IMR-90 (cell line): ENCODE data around the gene PJA1. TPM values are rescaled to one million over a fixed set of nuclear protein-coding genes. Genes with fewer than 3 reads are reported as not detected.

Experiments
- ATAC-seq: fragments of 200-7000 bp; cut with Tn5 transposase; 2 replicates; pipeline ENCODE4 v1.9.1; 2020; ENCODE audit warnings: low read depth, mild to moderate bottlenecking, moderate library complexity
- BruUV-seq: library from RNA; stranded (reverse); fragments of 400-500 nt; replicated peaks from 2 replicates; lab custom pipeline; 2021; lab: Mats Ljungman, UMichigan
- CTCF ChIA-PET: fragments of 300-600 bp; formaldehyde crosslinking; extraction: SDS; loops from one replicate; lab custom pipeline; 2021; ENCODE audit warnings: antibody characterized with exemption; lab: Yijun Ruan, JAX
- POLR2A ChIA-PET: fragments of 300-600 bp; sonication (Branson Sonifier 250); formaldehyde crosslinking; loops from one replicate; lab custom pipeline; 2022; ENCODE audit warnings: antibody characterized with exemption; ENCODE audit not compliant: unreplicated experiment; lab: Charles Lee
- DNase-seq: peaks from one replicate; pipeline ENCODE4 v3.0.0; 2013
- H2AFZ ChIP-seq: replicated peaks from 2 replicates; pipeline ENCODE3; 2013; ENCODE audit warnings: low read length, mild to moderate bottlenecking; ENCODE audit not compliant: poor library complexity
- H2AK5ac ChIP-seq: 2 replicates; pipeline ENCODE4 v1.6.1; 2013; ENCODE audit warnings: low read depth, low read length, inconsistent platforms
- H2AK9ac ChIP-seq: replicated peaks from 2 replicates; pipeline ENCODE3; 2013; ENCODE audit warnings: mild to moderate bottlenecking, low read depth, low read length, moderate library complexity; ENCODE audit not compliant: poor library complexity
- H2BK120ac ChIP-seq: 2 replicates; pipeline ENCODE4 v1.6.1; 2013; ENCODE audit warnings: low read depth, low read length, inconsistent platforms
- H2BK15ac ChIP-seq: 3 replicates; pipeline ENCODE4 v1.6.1; 2013; ENCODE audit warnings: low read depth, low read length, inconsistent platforms
- H2BK20ac ChIP-seq: 2 replicates; pipeline ENCODE4 v1.6.1; 2013; ENCODE audit warnings: low read depth, mild to moderate bottlenecking, inconsistent platforms, low read length, moderate library complexity
- H2BK5ac ChIP-seq: 2 replicates; pipeline ENCODE4 v1.6.1; 2013; ENCODE audit warnings: mild to moderate bottlenecking, low read depth, low read length, inconsistent platforms; ENCODE audit not compliant: poor library complexity, severe bottlenecking
- H3K14ac ChIP-seq: replicated peaks from 2 replicates; pipeline ENCODE4 v1.6.1; 2013; ENCODE audit warnings: low read depth, low read length, inconsistent platforms
- H3K18ac ChIP-seq: 2 replicates; pipeline ENCODE4 v1.6.1; 2013; ENCODE audit warnings: low read depth, low read length, control low read depth
- H3K23ac ChIP-seq: 2 replicates; pipeline ENCODE4 v1.6.1; 2013; ENCODE audit warnings: low read depth, low read length, inconsistent platforms
- H3K27ac ChIP-seq: 2 replicates; pipeline ENCODE4 v1.5.1; 2013; ENCODE audit warnings: mild to moderate bottlenecking, control low read depth, low read length; ENCODE audit not compliant: insufficient read depth
- H3K27me3 ChIP-seq: 2 replicates; pipeline ENCODE4 v1.6.1; 2013; ENCODE audit warnings: low read length; ENCODE audit not compliant: control insufficient read depth, insufficient read depth
- H3K36me3 ChIP-seq: 2 replicates; pipeline ENCODE4 v1.6.1; 2013; ENCODE audit warnings: low read length, mixed read lengths; ENCODE audit not compliant: control insufficient read depth, insufficient read depth
- H3K4ac ChIP-seq: 2 replicates; pipeline ENCODE4 v1.6.1; 2013; ENCODE audit warnings: low read depth, low read length, inconsistent platforms
- H3K4me1 ChIP-seq: 2 replicates; pipeline ENCODE4 v1.6.1; 2013; ENCODE audit warnings: low read length, mixed read lengths; ENCODE audit not compliant: control insufficient read depth, insufficient read depth
- H3K4me2 ChIP-seq: 2 replicates; pipeline ENCODE4 v1.6.1; 2013; ENCODE audit warnings: low read depth, mild to moderate bottlenecking, control low read depth, low read length, moderate library complexity
- H3K4me3 ChIP-seq: 2 replicates; pipeline ENCODE4 v1.5.1; 2013; ENCODE audit warnings: low read depth, mild to moderate bottlenecking, control low read depth, low read length, moderate library complexity; ENCODE audit not compliant: insufficient read depth
- H3K56ac ChIP-seq: 2 replicates; pipeline ENCODE4 v1.6.1; 2013; ENCODE audit warnings: low read length, inconsistent platforms; ENCODE audit not compliant: insufficient read depth; ENCODE audit errors: extremely low read depth
- H3K79me1 ChIP-seq, 2 experiments: 2 replicates each; pipeline ENCODE4 v1.6.1; 2013; ENCODE audit warnings: low read length in 2 of 2, inconsistent platforms in 1 of 2, low read depth in 1 of 2
- H3K9ac ChIP-seq: 2 replicates; pipeline ENCODE4 v1.6.1; 2013; ENCODE audit warnings: low read depth, low read length, control low read depth
- H3K9me1 ChIP-seq: 2 replicates; pipeline ENCODE4 v1.6.1; 2013; ENCODE audit warnings: low read length, inconsistent platforms; ENCODE audit not compliant: insufficient read depth
- H3K9me3 ChIP-seq: 2 replicates; pipeline ENCODE4 v1.6.1; 2013; ENCODE audit warnings: low read length; ENCODE audit not compliant: control insufficient read depth, insufficient read depth
- H4K20me1 ChIP-seq: 2 replicates; pipeline ENCODE4 v1.6.1; 2013; ENCODE audit warnings: low read length, inconsistent platforms; ENCODE audit not compliant: insufficient read depth
- H4K5ac ChIP-seq: 2 replicates; pipeline ENCODE4 v1.6.1; 2013; ENCODE audit warnings: mild to moderate bottlenecking, low read depth, low read length, control low read depth
- H4K8ac ChIP-seq, 2 experiments: 2 replicates each; pipeline ENCODE4 v1.6.1; 2013; ENCODE audit warnings: low read depth in 2 of 2, low read length in 2 of 2, control low read depth in 1 of 2, inconsistent platforms in 1 of 2
- H4K91ac ChIP-seq: 2 replicates; pipeline ENCODE4 v1.6.1; 2013; ENCODE audit warnings: low read depth, low read length, inconsistent platforms; ENCODE audit not compliant: insufficient read depth
- CEBPB ChIP-seq: IDR thresholded peaks from 2 replicates; pipeline ENCODE4 v1.6.1; 2012; ENCODE audit warnings: low read depth, low read length, improper control_type of control experiment
- CTCF ChIP-seq: conservative IDR thresholded peaks from 2 replicates; pipeline ENCODE4 v1.5.1; 2012; ENCODE audit warnings: mild to moderate bottlenecking, low read depth, low read length, improper control_type of control experiment
- POLR2A ChIP-seq: IDR thresholded peaks from 2 replicates; pipeline ENCODE4 v1.6.1; 2012; ENCODE audit warnings: mild to moderate bottlenecking, low read depth, low read length
- RFX5 ChIP-seq: IDR thresholded peaks from 2 replicates; pipeline ENCODE4 v1.8.0; 2012; ENCODE audit warnings: low read depth, mild to moderate bottlenecking, low read length, moderate library complexity
- SMC3 ChIP-seq: fragments of 150-350 bp; IDR thresholded peaks from 2 replicates; pipeline ENCODE4 v1.6.1; 2016; ENCODE audit warnings: low read depth, mild to moderate bottlenecking, antibody characterized with exemption, low read length, moderate library complexity
- USF2 ChIP-seq: fragments of 150-350 bp; IDR thresholded peaks from 2 replicates; pipeline ENCODE4 v1.6.1; 2017; ENCODE audit warnings: mild to moderate bottlenecking, antibody characterized with exemption, low read length, low read depth
- WGBS, 2 experiments: methylation state at CpG; one replicate each; pipeline versions ENCODE4 v1.1.5 to v1.1.7; 2013; ENCODE audit warnings: missing lambda C conversion rate in 2 of 2; ENCODE audit not compliant: insufficient read length in 1 of 2; ENCODE audit errors: extremely low coverage in 2 of 2; 5-methylcytosine and 5-hydroxymethylcytosine counted together
- dilution Hi-C: fragments of 300-500 bp; cut with HindIII; formaldehyde crosslinking; loops from one replicate; pipeline ENCODE4 v1.14.3; 2018; ENCODE audit warnings: low sequenced_read_pairs; ENCODE audit not compliant: unreplicated experiment
- in situ Hi-C: fragments of 300-500 bp; cut with MboI; formaldehyde crosslinking; loops from 3 replicates; pipeline ENCODE4 v1.14.3; 2019; ENCODE audit warnings: low sequenced_read_pairs, inconsistent platforms, mixed read lengths
- intact Hi-C: fragments of 100-400 bp; cut with micrococcal nuclease; formaldehyde crosslinking; loops from 2 replicates; pipeline ENCODE4 v1.10.0; 2022
- polyA plus RNA-seq, 3 experiments: library from polyadenylated mRNA; depleted of rRNA; stranded (reverse); fragments of >200 nt; gene quantifications; 2 replicates each; pipeline ENCODE4 v1.2.3, GENCODE V29; 2012; ENCODE audit warnings: low replicate concordance in 1 of 3
- total RNA-seq: library from RNA; depleted of rRNA; stranded (reverse); fragments of >200 nt; gene quantifications from 2 replicates; pipeline ENCODE4 v1.2.3, GENCODE V29; 2012
- TF ChIP-seq, protein P1 (sequence below): fragments of 150-350 bp; IDR thresholded peaks from 2 replicates; pipeline ENCODE4 v1.6.1; 2016; ENCODE audit warnings: low read depth, mild to moderate bottlenecking, low read length, moderate library complexity, borderline replicate concordance

The PJA1 gene
- total and polyA plus RNA-seq, 2 of the 4 experiments (the other 2 are of a cell fraction), result 15.1 to 24.4 TPM

DNA sequence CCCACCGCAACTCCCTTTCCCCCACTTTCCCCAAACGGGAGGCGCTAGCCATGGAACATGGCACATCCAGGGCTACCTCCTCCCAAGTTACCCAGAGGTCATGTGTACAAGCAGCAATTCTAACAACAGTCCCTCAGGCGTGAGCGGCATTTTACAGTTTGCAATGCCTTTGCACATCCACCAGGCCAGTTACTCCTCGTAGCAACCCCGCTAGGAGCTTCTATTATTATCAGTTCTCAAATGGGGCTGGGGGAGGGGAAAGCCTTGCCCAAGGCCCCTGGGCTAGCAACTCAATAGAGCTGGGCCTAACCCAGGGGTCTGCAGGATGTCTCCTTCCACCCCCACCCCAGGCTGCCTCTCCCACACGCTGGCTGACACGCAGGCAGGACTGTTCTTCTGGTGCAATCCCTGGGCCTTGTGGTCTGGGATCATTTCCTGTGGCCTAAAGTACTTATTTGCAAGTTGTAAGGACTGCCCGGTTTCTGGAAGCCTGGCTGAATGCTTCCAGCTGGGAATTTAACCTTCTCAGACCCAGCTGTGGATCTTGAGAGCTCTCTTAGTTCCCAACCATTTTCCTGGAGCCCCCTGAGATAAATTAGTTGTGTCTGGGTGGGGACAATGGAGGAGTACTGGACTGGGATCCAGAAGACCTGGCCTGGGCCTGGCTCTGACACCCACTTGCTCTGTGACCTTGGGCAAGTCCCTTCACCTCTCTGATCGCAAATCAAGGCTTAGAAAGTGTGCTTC, 27.7 kb downstream of the PJA1 start:
- Histone ChIP-seq H2BK120ac (peak overlapping the region; percentile 87), H2BK15ac (peak overlapping the region; percentile 74; the same call in 1 of the 3 replicates), H4K8ac (peak overlapping the region; percentile 97 to 98), H3K14ac (peak overlapping the region; percentile 87), H3K9me3 (no peaks in the 10 kb centered on the region), H2AK9ac (peak overlapping the region; percentile 39), H2AFZ (peak overlapping the region; percentile 84), H4K5ac (peak overlapping the region; percentile 69), H3K23ac (0 out of 2 replicates have a peak overlapping the region, but pooled peaks have one; percentile 73), H3K4me3 (no peak overlapping the region), H3K4me2 (no peak overlapping the region), H3K4me1 (peaks cover 16% of the 10 kb centered on the region), H3K18ac (peak overlapping the region; percentile 38), H3K27me3 (peaks cover 10% of the 10 kb centered on the region; the same call in 1 of the 2 replicates), H3K56ac (no peak overlapping the region; the same call in 1 of the 2 replicates), H2AK5ac (peak overlapping the region; percentile 84), H3K79me1 (no peaks in the 10 kb centered on the region), H3K9me1 (peaks cover 7% of the 10 kb centered on the region), H3K9ac (peak overlapping the region; percentile 5), H2BK20ac (peak overlapping the region; percentile 62; the same call in 1 of the 2 replicates), H2BK5ac (peak overlapping the region; percentile 11), H4K91ac (peak overlapping the region; percentile 92), H4K20me1 (no peaks in the 10 kb centered on the region), H3K27ac (peak overlapping the region; percentile 59; the same call in 1 of the 2 replicates), H3K36me3 (no peaks in the 10 kb centered on the region), H3K4ac (peak overlapping the region; percentile 95)
- ChIA-PET CTCF (no interaction called here), POLR2A (no interaction called here)
- TF ChIP-seq POLR2A (no peak), CTCF (no peak), RFX5 (no peak), CEBPB (peak; percentile 54; the same call in 1 of the 2 replicates), SMC3 (no peak), USF2 (no peak)
- TF ChIP-seq, protein P1, sequence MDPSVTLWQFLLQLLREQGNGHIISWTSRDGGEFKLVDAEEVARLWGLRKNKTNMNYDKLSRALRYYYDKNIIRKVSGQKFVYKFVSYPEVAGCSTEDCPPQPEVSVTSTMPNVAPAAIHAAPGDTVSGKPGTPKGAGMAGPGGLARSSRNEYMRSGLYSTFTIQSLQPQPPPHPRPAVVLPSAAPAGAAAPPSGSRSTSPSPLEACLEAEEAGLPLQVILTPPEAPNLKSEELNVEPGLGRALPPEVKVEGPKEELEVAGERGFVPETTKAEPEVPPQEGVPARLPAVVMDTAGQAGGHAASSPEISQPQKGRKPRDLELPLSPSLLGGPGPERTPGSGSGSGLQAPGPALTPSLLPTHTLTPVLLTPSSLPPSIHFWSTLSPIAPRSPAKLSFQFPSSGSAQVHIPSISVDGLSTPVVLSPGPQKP, result no peak
- peak; percentile 75 for DNase-seq
- ATAC-seq, result peak; percentile 22; the same call in 1 of the 2 replicates
- intact Hi-C loops, result loop anchor here (10.0 kb wide), 1 partner anchor 87 kb away; no protein-coding TSS in a partner anchor
- in situ Hi-C loops, result no loop called here
- dilution Hi-C loops, result no loop called here
- 27% methylated on average over 2 of the region's 11 CpGs; no CpG with 5 or more reads in 1 of the 2 experiments for WGBS, 2 experiments
- no TSS peak for BruUV-seq
